Subcutaneous adipose tissue (tissue), 4 donors: ENCODE data around the gene ATF7. TPM values are rescaled to one million over a fixed set of nuclear protein-coding genes. Genes with fewer than 3 reads are reported as not detected.

Experiments
- CTCF ChIP-seq: fragments of 450-650 bp; IDR thresholded peaks from one replicate; pipeline ENCODE4 v1.5.1; 2016; ENCODE audit warnings: low read depth, mild to moderate bottlenecking, control low read depth, antibody characterized with exemption, moderate library complexity
- total RNA-seq, 4 donors: library from RNA; depleted of rRNA; stranded (reverse); fragments of >200 nt; gene quantifications; one replicate each; pipeline ENCODE4 v1.1.0, GENCODE V29; 2016

ATF7 gene
- total RNA-seq, 4 donors from 2014 or later: 32.0 to 49.7 (median 43.7) TPM

- no peak for TF ChIP-seq CTCF
These were observed 39.4 kb downstream of the ATF7 start for GRCh38 chr12:53586745-53587144.

- no peak for TF ChIP-seq CTCF
These were observed 40.6 kb downstream of the ATF7 start for GRCh38 chr12:53585448-53586125.

GRCh38 chr12:53579545-53579955, 46.6 kb downstream of the ATF7 start:
- no peak for TF ChIP-seq CTCF

GRCh38 chr12:53578783-53579182, 47.4 kb downstream of the ATF7 start:
- no peak for TF ChIP-seq CTCF

GRCh38 chr12:53577941-53578352, 48.2 kb downstream of the ATF7 start:
- TF ChIP-seq CTCF: no peak

- no peak for TF ChIP-seq CTCF
These were observed 50.5 kb downstream of the ATF7 start for GRCh38 chr12:53575502-53576249.

GRCh38 chr12:53572134-53572758, 53.9 kb downstream of the ATF7 start:
- no peak for TF ChIP-seq CTCF
